Pulmonary artery endothelial cell (primary cell): ENCODE results near the gene CSF2RB. TPM values are rescaled to one million over a fixed set of nuclear protein-coding genes. Genes with fewer than 3 reads are reported as not detected.

Experiments used
- total RNA-seq: library from RNA; depleted of rRNA; stranded (reverse); fragments of >200 nt; gene quantifications from 2 replicates; pipeline ENCODE4 v1.2.3, GENCODE V29; 2014

CSF2RB gene
- total RNA-seq, 1 donor from 2014 or later: 12.1 TPM

Other genes starting within 250 kb of the CSF2RB start
- not detected in 2 replicates for gene CACNG2, start 209.9 kb upstream of the CSF2RB start, total RNA-seq
- 11.0 and 13.7 TPM in 2 replicates for gene IFT27, start 137.5 kb upstream of the CSF2RB start, total RNA-seq
- not detected in 2 replicates for gene PVALB, start 96.6 kb upstream of the CSF2RB start, total RNA-seq
- gene NCF4, start 52.6 kb upstream of the CSF2RB start, total RNA-seq: not detected in 2 replicates
- gene TST, start 105.8 kb downstream of the CSF2RB start, total RNA-seq: 46.9 and 64.9 TPM in 2 replicates
- gene MPST, start 106.1 kb downstream of the CSF2RB start, total RNA-seq: 135 and 148 TPM in 2 replicates
- 33.3 and 34.9 TPM in 2 replicates for gene KCTD17, start 138.1 kb downstream of the CSF2RB start, total RNA-seq
- not detected in 2 replicates for gene TMPRSS6, start 196.1 kb downstream of the CSF2RB start, total RNA-seq
- gene IL2RB, start 236.3 kb downstream of the CSF2RB start, total RNA-seq: 0.13 TPM in 1 of 2 replicates, not detected in the other